Measurements from ENCODE around the gene SLC11A2.

GRCh38 chr12:50964432-50964831, 61.8 kb downstream of the SLC11A2 start:
- TF ChIP-seq CTCF (IDR thresholded peaks at IDR 0.05): no peak
- TF ChIP-seq EZH2 (IDR thresholded peaks at IDR 0.05; ENCODE audit: borderline replicate concordance, insufficient read depth, low read depth, low read length, poor library complexity, severe bottlenecking): no peak
